K562 treated with DMSO at 1 percent for 48 hours (cell line): Measurements from ENCODE around the gene GPX6. TPM values are rescaled to one million over a fixed set of nuclear protein-coding genes. Genes with fewer than 3 reads are reported as not detected.

ENCODE experiments used
- total RNA-seq: library from RNA; unstranded; fragments of 300-600 nt; gene quantifications from 2 replicates; pipeline ENCODE4 v1.2.3, GENCODE V29; 2022; ENCODE audit warnings: low replicate concordance; ENCODE audit errors: extremely low read depth

GPX6 gene, protein sequence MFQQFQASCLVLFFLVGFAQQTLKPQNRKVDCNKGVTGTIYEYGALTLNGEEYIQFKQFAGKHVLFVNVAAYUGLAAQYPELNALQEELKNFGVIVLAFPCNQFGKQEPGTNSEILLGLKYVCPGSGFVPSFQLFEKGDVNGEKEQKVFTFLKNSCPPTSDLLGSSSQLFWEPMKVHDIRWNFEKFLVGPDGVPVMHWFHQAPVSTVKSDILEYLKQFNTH
- not detected in 2 replicates for total RNA-seq

DNA sequence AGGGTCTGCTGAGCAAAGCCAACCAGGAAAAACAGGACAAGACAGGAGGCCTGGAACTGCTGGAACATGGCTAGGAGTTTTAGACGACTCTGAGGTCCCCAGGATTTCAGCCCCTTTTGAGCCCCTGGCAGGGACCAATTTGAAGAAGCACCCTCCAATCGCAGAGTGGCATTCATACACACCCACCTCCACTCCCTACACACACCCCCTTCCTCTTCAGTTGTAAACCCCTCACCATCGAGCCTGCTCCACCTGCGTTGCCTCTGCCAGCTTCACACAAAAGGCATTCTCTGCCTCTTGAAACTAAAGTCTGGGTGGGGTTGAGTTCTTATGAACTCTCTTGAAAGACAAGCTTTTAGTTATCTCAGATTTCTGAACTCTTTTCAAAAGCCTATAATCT, at the start of gene GPX6:
TSS of gene GPX6 (minus strand) at position 118 of the 400 bp plus-strand sequence. CDS start at position 68, 50 bp downstream.

DNA sequence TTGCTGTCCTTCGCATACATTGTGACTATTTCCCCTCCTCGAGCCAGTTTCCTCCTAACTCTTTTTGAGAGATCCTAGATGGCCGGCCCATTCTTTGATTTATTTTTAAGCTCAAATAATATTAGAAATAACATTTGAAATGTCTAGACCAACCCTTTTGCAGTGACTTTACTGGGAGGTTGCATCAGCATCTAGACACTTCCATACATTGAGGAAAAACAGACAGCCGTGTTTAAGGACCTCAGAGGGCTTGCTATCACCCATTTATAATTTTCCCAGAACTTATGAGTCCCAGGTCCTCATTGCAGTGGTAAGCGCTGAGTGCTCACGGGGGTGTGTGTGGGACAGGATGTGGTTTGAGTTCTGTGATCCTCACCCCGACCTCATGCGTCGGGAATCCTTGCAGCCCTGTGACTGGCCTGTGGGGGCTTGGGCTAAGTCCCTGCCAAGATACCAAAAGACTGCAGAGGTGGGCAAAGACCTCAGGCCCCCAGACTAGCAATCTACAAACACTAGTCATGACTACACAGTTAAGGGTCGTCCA, 10.0 kb upstream of the GPX6 start, which contains the start of gene GPX5:
TSS of gene GPX5 (plus strand) at position 386 of the 544 bp plus-strand sequence. CDS start at position 519, 133 bp downstream.

Other genes starting within 250 kb of the GPX6 start
- gene ZSCAN26, start 248.7 kb downstream of the GPX6 start, total RNA-seq, result not detected in 2 replicates
- not detected in 2 replicates for gene PGBD1, start 234.2 kb downstream of the GPX6 start, total RNA-seq
- not detected in 2 replicates for gene ZSCAN31, start 179.6 kb downstream of the GPX6 start, total RNA-seq
- gene ZKSCAN3, start 165.8 kb downstream of the GPX6 start, total RNA-seq, result not detected in 2 replicates
- gene ZSCAN12, start 116.0 kb downstream of the GPX6 start, total RNA-seq, result not detected in 2 replicates
- gene ZSCAN23, start 72.3 kb downstream of the GPX6 start, total RNA-seq, result not detected in 2 replicates
- gene GPX5, start 10.1 kb upstream of the GPX6 start, total RNA-seq, result not detected in 2 replicates